ENCODE data around the gene STAT3.
"Not testable (repeated sequence)": the region's sequence is repeated elsewhere in the genome, so short reads cannot be mapped to it uniquely, and the experiment has no call there.

The STAT3 gene

DNA sequence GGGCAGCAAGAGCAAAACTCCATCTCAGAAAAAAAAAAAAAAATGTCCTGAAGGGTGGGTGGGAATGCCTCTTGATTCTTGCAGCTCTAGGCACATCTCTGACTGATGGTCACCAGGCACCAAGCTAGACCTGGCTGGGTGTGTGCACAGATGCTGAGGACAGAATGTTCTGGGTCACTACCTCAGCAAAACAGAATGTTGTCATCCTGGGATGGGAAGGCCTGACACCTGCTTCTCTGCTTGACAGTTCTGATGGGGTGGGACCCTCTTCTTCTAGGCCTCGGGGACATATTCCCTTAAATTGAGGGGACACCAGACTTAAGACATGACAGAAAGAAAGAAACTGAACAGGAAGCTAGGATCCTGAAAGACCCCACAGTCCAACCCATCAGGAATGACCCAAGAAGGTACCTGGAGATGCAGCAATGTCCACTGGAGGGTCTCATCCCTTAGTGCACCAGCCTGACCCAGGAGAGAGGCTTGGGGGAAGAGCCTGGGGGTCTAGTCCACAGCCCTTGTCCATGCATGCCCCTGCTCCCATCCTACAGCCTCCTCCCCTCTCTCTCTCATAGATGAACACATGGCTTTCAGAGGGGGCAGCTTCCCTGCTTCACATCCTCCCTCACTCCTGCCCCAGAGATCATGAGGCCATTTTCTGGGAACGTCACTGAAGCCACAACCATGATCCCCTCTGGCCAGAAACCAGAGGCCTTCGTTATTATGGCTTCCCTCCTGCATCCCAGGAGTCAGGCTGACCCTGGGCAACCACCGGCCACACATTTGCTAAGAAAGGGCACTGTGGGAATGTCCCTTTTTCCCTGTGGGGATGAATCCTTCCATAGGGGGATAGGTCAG is 108.2 kb downstream of the STAT3 start:
- no peak for DNase-seq (ENCODE audit: low read depth in 2 of 2)

DNA sequence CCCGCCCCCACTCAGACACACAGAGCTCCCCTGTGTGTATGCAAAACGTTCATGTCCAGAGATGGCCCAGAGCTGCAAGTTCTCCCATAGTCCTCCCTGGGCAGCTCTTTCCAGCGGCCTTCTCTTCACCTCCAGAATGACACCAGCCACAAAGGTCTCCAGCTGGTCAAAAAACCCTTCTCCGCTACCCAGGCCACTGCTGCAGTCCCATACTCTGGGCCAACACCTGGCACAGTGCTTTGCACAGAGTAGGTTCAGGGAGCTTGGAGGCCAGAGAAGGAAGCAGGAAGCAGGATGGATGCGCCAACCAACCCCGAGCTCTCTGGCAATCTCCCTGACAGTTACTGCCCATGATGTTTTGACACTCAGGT is 110.9 kb downstream of the STAT3 start:
- DNase-seq (ENCODE audit: low read depth in 2 of 2) = no peak

DNA sequence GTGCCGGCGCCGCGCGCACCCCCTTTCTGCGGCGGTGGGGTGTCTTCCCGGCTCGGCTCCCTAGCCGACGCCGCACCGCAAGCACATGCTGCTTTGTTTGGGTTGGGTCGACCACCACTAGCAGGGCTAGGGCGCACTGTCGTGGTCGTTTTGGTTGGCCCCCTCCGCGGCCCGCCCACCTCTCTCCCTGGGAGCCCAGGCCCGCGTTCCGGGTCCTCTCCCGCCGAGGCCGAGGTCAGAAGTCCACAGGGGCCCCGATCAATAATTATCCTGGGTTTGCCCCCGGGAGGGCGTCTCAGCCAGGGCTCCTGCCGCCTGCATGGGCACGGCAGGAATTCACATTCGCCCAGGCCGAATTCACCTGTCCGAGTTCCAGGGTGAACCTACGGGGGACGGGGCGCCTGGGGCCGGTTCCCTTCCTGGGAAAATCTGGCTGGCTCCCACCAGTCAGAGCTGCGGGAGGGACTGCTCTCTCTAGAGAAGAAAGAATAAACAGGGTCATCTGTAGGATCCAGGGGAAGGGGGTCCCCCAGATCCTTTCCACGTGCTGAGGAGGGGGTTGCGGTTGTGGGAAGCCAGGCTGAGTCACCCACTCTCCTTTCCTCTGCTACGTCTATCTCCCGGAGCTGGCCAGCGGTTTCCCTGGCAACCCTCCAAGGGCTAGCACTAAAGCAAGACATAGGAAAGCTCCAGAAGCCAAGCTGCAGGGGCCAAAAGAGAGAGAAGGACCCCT is 111.5 kb downstream of the STAT3 start:
- no peak for DNase-seq (ENCODE audit: low read depth in 2 of 2)

DNA sequence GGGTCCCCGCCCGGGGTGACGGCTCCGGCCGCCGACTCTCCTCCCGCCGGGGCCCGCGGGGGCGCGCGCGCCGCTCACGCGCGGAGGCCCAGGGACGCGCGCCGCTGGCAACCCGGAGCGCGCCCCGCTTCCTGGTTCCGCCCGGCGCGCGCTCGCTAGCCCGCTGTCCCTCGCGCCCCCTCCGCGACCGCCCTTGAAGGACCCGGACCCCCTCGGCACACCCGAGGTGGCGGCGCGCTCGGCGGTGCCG is 112.0 kb downstream of the STAT3 start, which contains the start of gene STAT5B:
Gene STAT5B (minus strand): TSS at position 33 of the 250 bp plus-strand sequence. CDS start 44,264 bp downstream, outside the sequence.
- DNase-seq (ENCODE audit: low read depth in 2 of 2) = peak in 1 of 2 donors; percentile 37

DNA sequence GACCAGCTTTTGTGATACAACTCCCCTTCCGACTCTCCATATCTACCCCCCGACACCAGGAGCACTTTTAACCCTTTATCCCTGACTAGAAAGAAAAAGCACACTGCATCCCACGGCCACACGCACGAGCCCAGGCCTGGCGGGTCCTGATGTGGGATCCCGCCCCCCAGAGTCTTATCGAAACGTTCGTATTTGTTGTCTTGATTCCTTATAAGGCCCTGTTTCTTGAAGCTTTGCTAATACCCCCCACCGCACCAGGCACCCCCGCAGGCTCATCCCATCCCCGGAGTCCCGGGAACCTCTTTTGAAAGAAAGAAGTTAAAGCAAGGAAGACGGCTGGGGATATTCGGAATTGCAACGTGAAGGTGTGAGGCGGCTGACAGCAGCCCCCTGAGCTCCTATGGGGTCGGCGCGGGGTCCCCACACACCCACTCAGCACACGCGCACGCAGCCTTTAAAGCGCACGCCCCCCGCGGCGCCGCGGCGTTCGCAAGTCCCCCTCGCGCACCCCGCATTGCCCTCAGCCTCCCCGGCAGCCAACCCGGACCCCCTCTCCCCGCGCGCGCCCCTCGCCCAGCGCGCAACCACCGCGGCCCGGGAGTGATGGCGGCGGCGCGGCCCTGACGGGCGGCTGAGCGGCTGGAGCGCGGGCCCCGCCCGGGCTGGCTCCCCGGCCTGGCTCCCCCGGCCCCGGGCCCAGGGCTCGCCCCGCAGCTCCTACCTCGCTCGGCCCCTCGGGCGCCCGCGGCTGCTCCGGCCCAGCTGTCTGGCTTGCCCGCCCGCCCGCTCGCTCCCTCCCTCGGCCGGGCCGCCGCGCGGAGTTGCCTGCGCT is 112.5 kb downstream of the STAT3 start:
- no peak for DNase-seq (ENCODE audit: low read depth in 2 of 2)

DNA sequence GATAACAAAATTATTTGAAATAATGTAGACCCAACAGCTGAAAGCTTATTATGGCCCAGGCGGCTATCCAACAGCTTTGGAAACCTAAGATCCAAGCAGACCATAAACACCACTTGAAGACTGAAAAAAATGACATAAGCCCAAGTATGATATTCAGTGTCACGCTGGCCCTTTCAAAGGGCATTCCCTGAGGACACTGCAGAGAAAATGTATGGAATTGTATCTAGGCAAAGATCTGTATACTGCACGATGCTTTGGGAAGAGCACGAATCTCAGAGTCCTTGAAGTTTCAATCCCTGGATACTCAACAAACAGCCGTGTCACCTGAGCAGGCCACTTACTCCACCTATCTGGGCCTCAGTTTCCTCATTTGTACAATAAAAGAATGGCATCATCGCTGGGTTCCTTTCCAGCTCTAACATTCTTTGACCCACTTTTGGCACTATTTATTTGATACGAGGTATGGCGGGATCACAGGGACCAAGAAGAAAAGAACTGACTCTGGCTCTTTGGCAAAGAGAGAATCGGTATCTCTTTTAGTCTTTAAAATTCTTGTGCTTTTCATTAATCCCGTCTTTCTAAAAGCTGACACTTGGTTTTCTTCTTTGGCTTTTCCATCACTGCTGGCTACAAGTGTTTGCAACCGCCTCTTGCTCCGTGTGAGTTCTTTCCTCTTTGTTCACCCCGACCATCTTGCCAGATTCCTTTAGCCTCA is 113.3 kb downstream of the STAT3 start:
- DNase-seq (ENCODE audit: low read depth in 2 of 2) = no peak

DNA sequence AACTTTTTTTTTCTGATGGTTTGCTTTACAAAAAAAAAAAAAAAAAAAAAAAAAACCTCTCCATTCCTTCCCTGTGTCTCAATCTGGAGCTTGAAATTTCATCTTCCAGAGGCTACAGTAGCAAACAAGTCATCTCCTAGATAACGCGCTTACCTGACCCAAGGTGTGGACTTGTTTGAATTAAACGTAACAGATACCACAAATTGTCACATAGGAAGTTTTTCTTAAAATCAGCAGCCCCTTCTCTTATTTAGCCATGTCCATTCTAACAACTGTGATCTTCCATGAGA is 114.0 kb downstream of the STAT3 start:
- no peak for DNase-seq (ENCODE audit: low read depth in 2 of 2)

DNA sequence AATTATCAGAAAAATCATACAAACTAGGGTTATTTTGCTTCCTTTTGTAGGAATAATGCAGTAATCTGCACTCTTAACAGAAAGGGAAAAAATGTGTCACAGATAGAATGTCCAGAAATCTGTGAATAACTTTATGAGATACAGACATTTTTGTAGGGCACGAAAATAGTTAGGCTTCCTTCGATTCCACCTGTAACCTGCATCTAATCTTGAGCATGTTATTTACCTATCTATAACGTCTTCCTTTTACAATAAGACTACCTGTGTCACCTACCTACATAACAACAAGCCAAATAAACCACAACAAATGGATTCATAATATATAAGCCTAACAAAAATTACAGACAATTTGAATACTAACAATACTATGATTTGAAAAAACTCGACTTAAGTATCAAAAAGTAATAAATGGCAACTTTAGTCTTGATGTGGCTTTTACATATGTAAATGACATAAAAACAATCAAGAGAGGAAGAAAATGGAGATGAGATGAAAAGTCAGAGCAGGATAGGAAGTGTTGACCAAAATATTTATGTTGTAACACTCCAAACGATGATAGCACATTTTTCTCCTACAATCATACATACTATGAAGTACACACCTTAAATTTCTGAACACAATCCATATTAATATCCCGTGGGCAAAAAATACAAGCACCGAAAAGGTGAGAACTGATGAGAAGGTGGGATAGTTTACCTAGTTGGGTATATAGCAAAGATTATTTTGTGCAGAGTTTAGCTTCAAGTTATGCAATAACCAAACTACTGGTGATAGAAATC is 114.6 kb downstream of the STAT3 start:
- DNase-seq (ENCODE audit: low read depth in 2 of 2) = no peak

DNA sequence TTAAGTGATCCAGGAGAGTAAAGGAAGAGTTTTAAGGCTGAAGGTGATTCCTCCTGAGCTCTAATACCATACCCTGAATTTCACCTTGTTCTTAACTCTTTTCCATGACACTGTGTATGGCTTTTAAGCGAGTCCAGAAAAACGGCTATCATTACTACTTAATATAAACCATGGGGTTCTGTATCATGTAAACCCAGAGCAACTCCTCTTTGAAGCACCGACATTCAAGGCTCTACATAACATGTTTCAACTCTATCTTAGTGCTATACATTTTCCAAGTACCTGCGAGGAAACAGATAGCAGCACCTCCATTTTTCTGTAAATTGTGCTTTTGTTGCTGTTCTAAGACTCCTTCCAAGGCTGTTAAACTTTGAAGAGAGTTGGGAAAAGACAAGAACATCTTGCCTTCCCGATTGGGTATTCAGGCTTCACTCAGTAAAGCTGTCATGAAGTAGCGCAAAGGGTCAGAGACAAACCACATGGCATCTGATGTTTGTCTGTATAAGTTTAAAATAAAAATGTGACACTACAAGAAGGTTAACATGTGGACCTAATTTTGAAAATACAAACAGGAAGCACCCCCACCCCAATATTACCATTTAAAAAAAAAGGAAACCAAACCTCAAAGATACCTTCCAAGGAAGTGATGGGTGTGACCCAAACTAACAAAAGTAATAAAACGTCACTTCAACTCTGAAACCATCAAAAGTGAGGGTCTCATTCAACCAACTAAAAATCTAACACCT is 115.9 kb downstream of the STAT3 start:
- no peak for DNase-seq (ENCODE audit: low read depth in 2 of 2)

DNA sequence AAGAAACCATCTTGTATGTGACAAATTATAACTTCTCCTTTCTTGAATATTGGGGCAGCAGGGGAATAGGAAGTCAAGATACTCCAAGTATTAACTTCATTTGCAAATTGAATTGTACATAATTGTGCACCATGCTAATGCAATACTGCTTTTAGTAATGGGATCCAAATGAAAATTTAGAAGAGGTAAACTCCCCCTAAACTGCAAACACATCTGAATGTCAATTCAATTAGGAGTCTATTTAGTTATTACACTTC is 116.5 kb downstream of the STAT3 start:
- DNase-seq (ENCODE audit: low read depth in 2 of 2) = no peak

DNA sequence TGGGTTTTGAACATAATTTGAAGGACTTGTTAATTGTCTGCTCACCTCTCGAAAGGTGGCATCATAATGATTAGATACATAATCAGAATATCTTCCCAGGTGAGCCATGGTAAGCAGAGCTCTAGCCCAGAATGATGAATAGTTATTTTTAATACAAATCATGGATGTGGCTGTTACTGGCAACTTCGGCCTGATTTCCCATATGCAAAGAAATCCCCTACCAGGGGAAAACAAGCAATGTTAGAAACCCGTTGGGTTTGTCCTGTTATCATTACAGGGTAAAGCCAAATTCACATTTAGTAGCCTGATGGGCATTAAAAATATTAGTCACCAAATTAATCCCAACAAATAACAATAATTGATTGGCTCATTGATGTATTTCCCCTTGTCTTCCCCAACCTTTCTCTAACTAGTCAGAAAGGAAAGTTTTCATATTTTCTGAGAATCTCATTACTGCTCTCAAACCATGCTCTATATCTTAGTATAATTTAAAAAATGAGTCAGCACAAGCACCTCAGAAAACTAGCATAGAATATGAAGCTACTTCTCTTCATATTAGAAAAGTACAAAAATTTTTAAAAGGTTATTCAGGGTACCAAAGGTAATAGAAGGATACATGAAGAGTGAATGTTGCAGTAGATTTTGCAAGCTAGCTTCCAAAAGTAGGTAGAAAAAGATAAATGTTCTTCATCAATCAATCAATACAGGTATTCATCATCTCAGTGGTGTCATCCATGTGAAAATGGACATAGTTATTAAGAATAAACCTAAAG is 117.0 kb downstream of the STAT3 start:
- no peak for DNase-seq (ENCODE audit: low read depth in 2 of 2)

DNA sequence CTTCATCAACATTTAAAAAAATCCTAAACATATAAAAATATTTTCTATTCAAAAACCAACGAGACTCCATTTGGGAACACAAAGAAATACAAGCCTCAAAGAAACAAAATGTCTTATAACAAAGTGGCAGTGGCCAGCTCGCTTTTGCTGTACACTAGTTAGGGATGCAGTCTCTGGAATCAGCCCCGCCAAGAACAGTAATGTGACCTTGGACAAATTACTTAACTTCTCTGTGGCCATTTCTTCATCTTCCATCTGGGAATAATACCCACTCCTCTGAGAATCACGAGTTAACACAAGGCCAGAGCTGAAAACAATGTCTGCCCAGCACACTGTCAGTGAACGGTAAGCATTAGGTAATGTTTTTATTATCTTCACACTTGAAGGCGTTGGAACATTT is 117.6 kb downstream of the STAT3 start:
- DNase-seq (ENCODE audit: low read depth in 2 of 2) = no peak

DNA sequence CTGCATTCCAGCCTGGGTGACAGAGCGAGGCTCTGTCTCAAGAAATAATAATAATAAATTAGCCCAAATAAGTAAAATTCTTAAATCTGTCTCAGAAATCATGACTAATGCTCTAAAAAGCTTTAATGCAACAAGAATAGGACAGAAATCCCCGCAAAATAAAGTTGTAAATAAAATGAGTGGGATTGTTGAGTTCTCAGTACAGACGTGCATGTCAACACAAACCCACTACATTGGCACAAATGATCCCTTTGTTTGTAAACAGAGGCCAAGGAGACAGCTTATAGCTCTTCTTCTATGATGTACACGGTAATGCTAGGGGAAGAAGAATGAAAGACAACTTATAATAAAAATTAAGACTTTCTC is 118.1 kb downstream of the STAT3 start:
- no peak for DNase-seq (ENCODE audit: low read depth in 2 of 2)

DNA sequence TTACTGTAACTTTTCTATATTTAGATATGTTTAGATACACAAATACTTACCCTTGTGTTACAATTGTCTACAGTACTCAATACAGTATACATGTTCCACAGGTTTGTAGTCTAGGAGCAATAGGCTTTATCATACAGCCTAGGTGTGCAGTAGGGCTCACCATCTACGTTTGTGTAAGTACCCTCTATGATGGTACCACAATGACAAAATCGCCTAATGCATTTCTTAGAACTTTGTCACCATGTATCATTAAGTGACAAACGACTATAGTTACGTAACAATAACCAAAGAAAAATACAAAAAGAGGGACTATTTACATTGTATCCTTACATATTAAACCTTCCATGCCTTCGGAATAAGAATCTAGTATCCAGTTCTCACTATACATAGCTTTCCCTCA is 120.0 kb downstream of the STAT3 start:
- no peak for DNase-seq (ENCODE audit: low read depth in 2 of 2)

DNA sequence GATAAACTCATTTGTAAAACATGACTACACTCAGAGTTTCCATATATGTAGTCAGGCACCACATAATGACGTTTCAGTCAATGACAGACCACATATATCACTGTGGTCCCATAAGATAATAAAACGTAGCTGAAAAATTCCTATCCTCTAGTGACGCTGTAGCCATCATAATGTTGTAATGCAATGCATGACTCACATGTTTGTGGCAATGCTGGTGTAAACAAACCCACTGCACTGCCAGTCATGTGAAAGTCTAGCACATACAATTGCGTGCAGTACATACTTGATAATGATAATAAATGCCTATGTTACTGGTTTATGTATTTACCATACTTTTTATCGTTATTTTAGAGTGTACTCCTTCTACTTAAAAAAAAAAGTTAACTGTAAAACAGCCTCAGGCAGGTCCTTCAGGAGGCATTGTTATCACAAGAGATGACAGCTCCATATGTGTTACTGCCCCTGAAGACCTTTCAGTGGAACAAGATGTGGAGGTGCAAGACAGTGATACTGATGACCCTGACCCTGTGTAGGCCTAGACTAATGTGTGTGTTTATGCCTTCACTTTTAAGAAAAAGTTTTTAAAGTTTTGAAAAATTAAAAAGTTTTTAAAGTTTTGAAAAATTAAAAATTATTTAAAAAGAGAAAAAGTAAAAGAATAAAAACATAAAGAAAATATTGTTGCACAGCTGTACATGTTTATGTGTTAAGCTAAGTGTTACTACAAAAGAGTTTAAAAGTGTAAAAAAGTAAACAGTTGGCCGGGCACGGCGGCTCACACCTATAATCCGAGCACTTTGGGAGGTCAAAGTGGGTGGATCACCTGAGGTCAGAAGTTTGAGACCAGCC is 121.1 kb downstream of the STAT3 start:
- DNase-seq (ENCODE audit: low read depth in 2 of 2) = no peak

DNA sequence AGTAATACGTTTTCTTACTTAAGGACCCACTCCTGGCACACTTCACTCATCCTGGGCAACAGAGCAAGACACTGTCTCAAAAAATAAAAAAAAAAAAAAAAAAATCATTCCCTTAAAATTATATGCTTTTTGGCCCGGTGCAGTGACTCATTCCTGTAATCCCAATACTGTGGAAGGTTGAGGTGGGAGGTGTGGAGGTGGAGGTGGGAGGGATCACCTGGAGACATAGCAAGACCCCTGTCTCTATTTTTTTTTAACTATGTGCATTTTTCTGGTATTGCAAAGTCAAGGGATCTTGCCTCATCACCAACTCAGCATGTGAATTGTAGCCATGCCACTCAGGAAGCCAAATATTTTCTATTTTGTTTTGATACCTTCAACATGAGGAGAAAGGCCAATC is 121.8 kb downstream of the STAT3 start:
- DNase-seq (ENCODE audit: low read depth in 2 of 2) = no peak

DNA sequence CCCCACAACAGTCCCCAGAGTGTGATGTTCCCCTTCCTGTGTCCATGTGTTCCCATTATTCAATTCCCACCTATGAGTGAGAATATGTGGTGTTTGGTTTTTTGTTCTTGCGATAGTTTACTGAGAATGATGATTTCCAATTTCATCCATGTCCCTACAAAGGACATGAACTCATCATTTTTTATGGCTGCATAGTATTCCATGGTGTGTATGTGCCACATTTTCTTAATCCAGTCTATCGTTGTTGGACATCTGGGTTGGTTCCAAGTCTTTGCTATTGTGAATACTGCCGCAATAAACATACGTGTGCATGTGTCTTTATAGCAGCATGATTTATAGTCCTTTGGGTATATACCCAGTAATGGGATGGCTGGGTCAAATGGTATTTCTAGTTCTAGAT is 123.9 kb downstream of the STAT3 start:
- not testable (repeated sequence) for DNase-seq (ENCODE audit: low read depth in 2 of 2)
